Calu3 (cell line): Measurements from ENCODE around the gene CHKA. TPM values are rescaled to one million over a fixed set of nuclear protein-coding genes. Genes with fewer than 3 reads are reported as not detected.

Experiments used
- BruUV-seq: library from RNA; stranded (reverse); fragments of 400-500 nt; replicated peaks from 2 replicates; lab custom pipeline; 2021; lab: Mats Ljungman, UMichigan
- CTCF ChIA-PET: fragments of 300-600 bp; sonication (Branson Sonifier 250); formaldehyde crosslinking; loops from one replicate; lab custom pipeline; 2022; ENCODE audit warnings: antibody characterized with exemption; lab: Charles Lee
- DNase-seq: peaks from one replicate; pipeline ENCODE4 v3.0.0; 2022
- H3K27ac Mint-ChIP-seq: one replicate; pipeline ENCODE4 v1.8.0; 2022; ENCODE audit warnings: mixed read lengths; ENCODE audit not compliant: unreplicated experiment
- H3K27me3 Mint-ChIP-seq: one replicate; pipeline ENCODE4 v1.8.0; 2022; ENCODE audit warnings: mixed read lengths; ENCODE audit not compliant: unreplicated experiment
- H3K36me3 Mint-ChIP-seq: one replicate; pipeline ENCODE4 v1.8.0; 2022; ENCODE audit warnings: mild to moderate bottlenecking, moderate library complexity, mixed read lengths; ENCODE audit not compliant: insufficient read depth, unreplicated experiment
- H3K4me1 Mint-ChIP-seq: one replicate; pipeline ENCODE4 v1.8.0; 2022; ENCODE audit warnings: mild to moderate bottlenecking, low read depth, mixed read lengths; ENCODE audit not compliant: unreplicated experiment
- H3K4me3 Mint-ChIP-seq: one replicate; pipeline ENCODE4 v1.8.0; 2022; ENCODE audit warnings: mild to moderate bottlenecking, low read depth, moderate library complexity, mixed read lengths; ENCODE audit not compliant: unreplicated experiment
- H3K9me3 Mint-ChIP-seq: one replicate; pipeline ENCODE4 v1.8.0; 2022; ENCODE audit warnings: low read depth, mixed read lengths; ENCODE audit not compliant: unreplicated experiment
- intact Hi-C: fragments of 100-400 bp; cut with micrococcal nuclease; formaldehyde crosslinking; loops from one replicate; pipeline ENCODE4 v1.10.0; 2022; ENCODE audit not compliant: unreplicated experiment
- total RNA-seq: library from RNA; stranded (reverse); gene quantifications from 2 replicates; pipeline ENCODE4 v1.2.3, GENCODE V29; 2022
- TF ChIP-seq, protein P1 (sequence below): fragments of 200-600 bp; IDR thresholded peaks from one replicate; pipeline ENCODE4 v1.8.0; 2022; ENCODE audit warnings: antibody characterized with exemption; ENCODE audit not compliant: unreplicated experiment

The CHKA gene
- total RNA-seq, 1 experiment from 2014 or later, result 104 TPM

DNA sequence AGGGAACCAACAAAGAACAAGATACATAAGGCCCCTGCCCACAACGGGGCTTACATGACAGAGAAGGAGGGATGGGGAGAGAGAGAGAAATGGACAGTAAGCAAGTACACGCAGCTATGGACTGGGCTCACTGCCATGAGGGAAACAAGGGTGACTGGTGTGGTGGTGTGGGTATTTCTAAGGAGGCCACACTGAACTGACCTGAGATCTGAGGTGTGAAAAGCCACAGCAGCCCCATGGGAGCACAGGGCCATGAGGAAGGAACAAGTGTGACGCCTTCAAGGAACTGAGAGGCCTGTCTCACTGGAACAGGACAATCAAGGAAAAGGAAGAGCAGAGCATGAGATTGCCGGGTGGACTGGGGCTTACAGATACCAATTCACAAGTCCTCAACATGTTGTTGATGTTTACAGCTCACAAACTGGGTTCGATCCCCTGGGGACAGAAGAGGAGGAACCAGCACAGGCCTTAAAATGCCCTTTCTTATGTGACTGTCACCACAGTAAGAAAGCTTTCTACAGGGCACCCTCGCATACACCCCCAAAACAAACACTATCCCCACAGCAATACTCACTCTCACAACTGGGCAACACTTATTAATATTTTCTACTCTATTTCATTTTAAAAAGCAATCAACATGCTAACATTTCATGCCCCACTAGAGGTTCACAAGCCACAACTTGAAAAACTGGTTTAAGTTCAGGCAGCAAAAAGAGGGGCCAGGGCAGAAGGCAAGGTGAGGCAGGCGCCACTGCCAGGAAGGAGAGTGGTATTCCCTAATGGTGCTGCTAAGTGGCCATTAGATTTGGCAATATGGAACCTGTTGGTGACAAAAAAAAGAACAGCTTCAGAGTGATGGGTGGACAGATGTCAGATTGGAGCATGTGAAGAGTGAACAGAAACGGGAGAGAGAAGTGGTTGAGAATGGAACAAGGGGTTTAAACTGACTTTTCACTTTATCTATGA, 43.3 kb downstream of the CHKA start:
- H3K36me3 Mint-ChIP-seq, result peaks cover 66% of the 10 kb centered on the region
- TF ChIP-seq, protein P1, sequence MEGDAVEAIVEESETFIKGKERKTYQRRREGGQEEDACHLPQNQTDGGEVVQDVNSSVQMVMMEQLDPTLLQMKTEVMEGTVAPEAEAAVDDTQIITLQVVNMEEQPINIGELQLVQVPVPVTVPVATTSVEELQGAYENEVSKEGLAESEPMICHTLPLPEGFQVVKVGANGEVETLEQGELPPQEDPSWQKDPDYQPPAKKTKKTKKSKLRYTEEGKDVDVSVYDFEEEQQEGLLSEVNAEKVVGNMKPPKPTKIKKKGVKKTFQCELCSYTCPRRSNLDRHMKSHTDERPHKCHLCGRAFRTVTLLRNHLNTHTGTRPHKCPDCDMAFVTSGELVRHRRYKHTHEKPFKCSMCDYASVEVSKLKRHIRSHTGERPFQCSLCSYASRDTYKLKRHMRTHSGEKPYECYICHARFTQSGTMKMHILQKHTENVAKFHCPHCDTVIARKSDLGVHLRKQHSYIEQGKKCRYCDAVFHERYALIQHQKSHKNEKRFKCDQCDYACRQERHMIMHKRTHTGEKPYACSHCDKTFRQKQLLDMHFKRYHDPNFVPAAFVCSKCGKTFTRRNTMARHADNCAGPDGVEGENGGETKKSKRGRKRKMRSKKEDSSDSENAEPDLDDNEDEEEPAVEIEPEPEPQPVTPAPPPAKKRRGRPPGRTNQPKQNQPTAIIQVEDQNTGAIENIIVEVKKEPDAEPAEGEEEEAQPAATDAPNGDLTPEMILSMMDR, result no peak
- intact Hi-C loops, result no loop called here
- CTCF ChIA-PET, result interaction anchor here (0.7 kb wide), 1 partner anchor 110 kb away, joined by 3 read pairs; no protein-coding TSS in a partner anchor
- no peaks in the 10 kb centered on the region for H3K9me3 Mint-ChIP-seq
- no peak overlapping the region for H3K4me3 Mint-ChIP-seq
- no peak for DNase-seq
- BruUV-seq, result no TSS peak
- no peaks in the 10 kb centered on the region for H3K27me3 Mint-ChIP-seq
- peak overlapping the region; percentile 66 for H3K27ac Mint-ChIP-seq
- peaks cover 24% of the 10 kb centered on the region for H3K4me1 Mint-ChIP-seq

DNA sequence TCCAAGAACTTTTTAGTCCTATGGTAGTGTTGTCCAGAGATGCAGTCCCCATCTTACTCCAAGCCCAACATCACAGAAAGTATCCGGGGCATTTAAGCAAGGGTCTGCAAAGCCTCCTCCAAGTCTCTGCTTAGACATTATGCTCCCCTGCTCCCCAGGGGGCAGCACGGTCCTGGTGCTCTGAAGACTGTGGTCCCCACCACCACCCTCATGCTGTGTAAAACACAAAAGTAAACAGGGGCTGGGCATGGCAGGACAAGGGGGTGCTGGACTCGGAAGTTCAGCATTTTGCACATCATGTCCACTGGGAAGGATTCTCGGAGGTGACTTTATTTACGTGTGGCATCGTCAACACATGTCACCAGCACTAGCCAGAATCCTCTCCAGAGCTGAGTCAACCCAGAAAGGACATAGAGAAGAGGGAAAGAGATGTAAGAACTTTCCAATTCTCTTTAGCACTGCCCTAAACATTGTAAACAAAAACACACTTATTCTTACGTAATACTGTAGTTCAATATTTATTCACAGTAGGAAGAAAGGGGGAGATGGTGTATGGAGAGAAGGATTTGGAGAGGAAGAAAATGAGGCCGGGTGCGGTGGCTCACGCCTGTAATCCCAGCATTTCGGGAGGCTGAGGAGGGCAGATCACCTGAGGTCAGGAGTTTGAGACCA, 44.7 kb downstream of the CHKA start:
- Mint-ChIP-seq H3K36me3 (peaks cover 73% of the 10 kb centered on the region), H3K9me3 (no peaks in the 10 kb centered on the region), H3K4me3 (no peak overlapping the region), H3K27ac (peak overlapping the region; percentile 4), H3K4me1 (peaks cover 24% of the 10 kb centered on the region), H3K27me3 (no peaks in the 10 kb centered on the region)
- peak; percentile 29 for DNase-seq
- BruUV-seq, result no TSS peak
- TF ChIP-seq, protein P1, result no peak
- CTCF ChIA-PET, result no interaction called here
- intact Hi-C loops, result no loop called here

DNA sequence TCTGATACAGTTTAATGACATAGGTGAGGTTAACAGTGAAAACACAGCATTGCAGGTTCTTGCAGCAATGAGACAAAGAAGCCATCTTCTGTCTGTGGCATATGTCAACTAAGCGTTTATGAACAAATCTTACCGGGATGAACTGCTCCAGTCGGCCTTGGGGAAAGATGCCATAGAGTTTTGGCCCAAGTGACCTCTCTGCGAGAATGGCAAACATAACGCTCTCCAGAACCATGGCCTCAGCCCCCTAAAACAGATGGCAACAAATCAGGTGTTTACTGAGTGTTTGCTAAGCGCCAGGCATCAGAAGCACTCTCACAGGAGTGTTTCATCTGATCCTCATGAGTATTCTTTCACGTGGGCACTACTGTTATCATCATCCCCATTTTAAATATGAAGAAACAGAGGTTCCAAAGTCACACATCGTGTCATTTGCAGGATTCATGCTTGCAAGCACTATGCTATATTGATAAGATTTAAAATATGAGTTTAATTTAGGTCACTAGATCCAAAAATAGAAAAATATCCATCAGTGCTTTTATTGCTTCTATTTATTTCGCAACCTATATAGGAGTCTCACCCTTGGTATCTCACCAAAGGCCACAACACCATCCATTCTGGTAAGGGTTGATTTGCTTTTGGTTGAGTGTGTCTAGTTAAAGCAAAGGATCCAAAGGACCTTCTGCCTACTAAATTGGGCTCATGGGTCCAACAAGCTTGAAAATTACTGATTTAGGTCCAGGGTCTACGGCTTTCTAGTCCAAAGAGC, 46.4 kb downstream of the CHKA start:
- no TSS peak for BruUV-seq
- Mint-ChIP-seq H3K36me3 (peaks cover 74% of the 10 kb centered on the region), H3K27ac (no peak overlapping the region), H3K4me1 (peaks cover 24% of the 10 kb centered on the region), H3K27me3 (no peaks in the 10 kb centered on the region), H3K9me3 (no peaks in the 10 kb centered on the region), H3K4me3 (no peak overlapping the region)
- no peak for DNase-seq
- TF ChIP-seq, protein P1, result no peak
- intact Hi-C loops, result no loop called here
- CTCF ChIA-PET, result no interaction called here
